HG03558 (cell line): ENCODE measurements around the gene CPLX3.

ENCODE experiments used
- ATAC-seq: cut with Tn5 transposase; IDR thresholded peaks from one replicate; pipeline ENCODE4 v1.9.1; 2021; ENCODE audit warnings: moderate number of reproducible peaks; ENCODE audit not compliant: unreplicated experiment; ENCODE audit errors: extremely low read depth

CPLX3 gene

DNA sequence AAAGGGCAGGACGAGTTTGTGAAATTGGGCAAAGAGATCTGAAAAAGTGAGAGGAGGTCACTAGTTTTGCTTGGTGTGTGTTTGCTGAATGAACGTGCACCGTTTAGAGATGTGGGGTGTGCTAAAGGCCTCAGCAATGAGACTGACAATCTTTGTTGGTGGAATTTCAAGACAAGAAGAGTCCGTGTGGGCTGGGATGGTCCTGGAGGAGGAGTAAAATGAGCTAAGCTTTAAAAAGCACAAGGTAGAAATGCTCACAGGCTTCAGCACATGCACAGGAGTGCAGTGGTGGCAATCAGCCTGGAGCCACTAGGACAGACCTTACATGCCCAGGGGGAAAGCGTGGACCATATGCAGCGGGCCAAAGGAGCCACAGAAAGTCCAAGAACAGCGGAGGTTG lies 1.5 kb upstream of the CPLX3 start:
- no peak for ATAC-seq

DNA sequence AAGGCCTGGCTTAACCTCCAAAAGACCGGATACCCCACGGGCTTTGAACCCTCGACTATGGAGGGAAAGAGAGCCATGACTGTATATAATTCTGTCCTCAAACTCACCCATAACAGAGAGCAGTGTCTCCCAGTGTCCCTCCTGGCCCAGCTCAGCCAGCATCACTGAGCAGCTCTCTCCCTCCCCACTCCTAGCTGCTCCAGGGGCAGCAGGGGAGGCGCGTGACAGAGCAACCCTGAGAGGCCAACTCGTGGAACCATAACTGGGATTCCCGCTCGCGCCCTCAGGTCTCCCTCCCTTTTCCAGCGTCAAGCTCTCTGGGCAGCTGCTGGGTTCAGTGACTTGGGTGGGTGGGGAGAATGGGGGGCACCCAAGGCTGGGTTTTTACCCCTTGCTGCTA lies 561 bp upstream of the CPLX3 start:
- ATAC-seq: no peak

DNA sequence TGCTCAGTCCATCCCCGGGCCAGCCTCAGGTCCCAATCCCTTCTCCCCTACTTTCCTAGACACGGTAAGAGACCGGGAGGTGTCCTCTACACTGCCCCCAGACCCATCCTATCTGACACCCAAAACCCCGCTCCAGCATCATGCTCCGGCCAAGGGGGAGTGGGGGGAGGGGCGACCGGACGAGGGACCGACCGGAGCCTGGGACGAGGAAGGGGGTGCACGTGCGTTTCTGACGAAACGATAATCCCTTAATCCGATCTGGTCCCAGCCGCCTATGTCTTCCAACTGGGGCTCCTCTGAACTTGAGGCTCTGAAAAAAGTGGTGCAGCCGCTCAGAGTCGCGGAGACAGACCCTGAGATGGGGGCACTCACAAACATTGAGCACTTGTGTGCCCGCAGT lies 494 bp downstream of the CPLX3 start:
- no peak for ATAC-seq

DNA sequence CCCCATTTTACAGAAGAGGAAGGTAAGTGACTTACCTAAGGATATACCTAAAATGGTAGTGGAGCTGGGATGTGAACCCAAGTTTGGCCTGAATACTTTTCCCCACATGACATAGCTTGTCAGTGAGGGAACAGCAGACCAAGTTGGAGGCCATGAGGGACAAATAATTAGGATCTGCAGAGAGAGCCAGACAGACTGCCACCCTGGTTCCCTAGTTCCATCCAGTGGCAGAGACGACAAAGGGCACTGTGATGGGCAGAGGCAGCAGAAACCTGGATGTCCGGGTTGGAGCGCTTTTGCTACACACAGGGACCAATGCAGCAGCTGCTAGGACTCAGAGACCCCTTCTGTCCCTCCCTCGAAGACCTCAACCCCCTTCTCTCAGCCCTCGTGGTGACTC lies 1.2 kb downstream of the CPLX3 start:
- no peak for ATAC-seq

DNA sequence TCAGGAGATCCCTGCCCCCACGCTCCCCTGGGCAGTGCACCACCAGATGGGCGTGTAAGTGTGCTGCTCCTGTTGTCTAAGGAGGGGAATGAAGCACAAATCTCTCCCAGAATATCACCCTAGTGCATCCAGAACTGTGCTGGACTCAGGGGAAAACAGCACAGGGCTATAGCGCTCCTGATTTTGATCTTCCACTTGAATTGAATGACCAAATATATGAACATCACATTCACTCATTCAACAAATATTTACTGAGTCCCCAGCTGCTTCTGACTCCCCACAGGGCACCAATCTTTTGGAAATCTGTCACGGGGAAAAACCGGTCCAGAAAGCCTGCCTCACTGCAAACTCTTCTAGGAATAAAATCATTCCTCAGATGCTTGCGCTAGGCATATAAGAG lies 2.4 kb downstream of the CPLX3 start:
- ATAC-seq: no peak

DNA sequence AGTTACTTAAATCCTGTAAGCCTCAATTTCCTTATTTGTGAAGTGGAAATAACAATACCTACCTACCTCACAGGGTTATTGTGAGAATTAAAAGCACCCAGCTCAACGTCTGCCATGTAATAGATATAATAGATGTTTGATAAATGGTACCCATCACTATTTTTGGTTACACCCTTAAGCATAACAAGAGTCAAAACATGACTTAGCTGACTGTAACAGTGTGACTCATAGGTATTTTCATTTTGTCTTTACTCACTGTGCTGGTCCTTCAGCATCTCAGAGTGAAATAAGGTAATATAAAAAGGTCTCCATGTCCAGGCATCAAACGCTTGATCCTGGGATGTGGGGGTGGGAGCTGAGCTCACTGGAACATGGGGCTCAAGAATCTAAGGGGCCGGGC lies 3.1 kb downstream of the CPLX3 start:
- no peak for ATAC-seq

DNA sequence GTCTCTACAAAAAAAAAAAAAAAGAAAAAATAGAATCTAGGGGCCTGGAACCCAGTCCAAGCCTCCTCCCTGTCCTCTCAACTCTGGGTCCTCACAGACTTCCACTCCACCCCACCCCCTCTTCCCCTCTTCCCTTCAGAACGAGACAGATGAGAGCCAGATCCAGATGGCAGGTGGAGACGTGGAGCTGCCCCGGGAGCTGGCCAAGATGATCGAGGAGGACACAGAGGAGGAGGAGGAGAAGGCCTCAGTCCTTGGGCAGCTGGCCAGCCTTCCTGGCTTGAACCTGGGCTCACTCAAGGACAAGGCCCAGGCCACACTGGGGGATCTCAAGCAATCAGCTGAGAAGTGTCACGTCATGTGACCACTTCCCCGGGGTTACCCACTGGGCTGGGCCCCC lies 3.6 kb downstream of the CPLX3 start:
- ATAC-seq: no peak

DNA sequence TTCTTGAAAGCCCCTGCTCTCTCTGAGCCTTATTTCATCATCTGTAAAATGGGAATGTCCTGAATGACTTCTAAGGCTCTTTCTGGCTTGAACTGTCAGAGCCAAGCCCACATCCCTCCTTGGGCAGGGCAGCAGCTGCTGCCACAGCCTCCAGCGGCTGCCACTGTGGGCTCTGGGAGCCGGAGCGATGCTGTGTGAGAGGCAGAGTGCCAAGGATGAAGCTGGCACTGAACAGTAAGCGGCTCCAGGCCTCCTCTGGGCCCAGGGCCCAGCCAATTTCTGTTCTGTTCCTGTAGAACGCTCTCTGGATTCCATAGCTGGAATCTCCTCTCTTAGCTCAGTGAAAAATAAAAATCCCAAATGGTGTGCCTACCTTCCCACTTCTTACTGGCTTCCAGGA lies 4.4 kb downstream of the CPLX3 start:
- no peak for ATAC-seq

DNA sequence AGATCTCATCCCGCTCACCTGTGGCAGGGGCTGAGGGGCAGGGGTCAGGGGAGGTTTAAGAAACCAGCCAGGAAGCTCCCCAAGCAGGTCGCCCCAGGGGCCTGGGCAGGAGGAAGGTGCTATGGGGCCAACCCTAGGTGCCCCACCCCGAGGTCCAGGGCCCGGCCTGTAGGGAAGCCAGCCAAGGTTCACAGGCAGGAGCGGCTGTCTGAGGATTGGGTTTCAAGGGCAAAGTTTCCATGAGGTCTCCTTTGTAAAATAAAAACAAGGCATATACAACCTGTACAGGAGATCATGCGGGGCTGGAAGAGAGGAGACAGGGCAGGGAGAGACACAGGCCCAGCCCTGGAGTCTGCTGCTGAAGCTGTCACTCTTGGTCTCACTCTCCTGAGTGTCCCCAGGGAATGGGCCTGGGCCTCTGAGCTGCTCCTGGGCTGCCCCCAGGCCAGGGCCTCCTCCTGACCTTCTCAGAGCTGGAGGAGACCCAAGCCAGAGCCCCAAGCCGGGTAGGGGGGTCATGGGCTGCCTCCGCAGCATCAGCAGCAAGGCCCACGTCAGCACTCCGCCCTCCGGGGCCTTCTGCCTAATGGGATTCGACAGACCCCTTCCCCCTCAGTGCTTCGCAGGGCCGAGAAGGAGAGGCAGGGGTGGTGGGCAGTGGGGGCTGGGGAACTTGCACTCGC lies 5.5 kb downstream of the CPLX3 start:
- ATAC-seq: no peak

DNA sequence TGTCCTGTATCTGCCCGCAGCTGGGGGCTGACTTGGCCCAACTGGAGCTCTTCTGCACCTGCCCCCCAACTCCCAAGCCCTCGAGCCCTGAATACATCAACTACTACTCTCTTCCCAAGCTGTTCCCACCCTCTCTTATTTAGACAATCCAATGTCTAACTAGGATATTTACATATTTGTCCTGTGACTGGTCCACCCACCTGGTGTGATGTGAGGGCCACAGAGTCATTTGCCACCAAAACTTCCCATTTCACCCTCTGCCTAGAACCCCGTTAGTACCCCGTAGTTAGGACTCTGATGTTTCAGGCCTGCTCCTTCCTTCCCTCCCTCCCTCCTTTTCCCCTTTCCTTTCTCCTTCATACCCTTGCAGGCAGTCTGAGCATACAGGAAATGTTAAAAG lies 6.4 kb downstream of the CPLX3 start:
- no peak for ATAC-seq

DNA sequence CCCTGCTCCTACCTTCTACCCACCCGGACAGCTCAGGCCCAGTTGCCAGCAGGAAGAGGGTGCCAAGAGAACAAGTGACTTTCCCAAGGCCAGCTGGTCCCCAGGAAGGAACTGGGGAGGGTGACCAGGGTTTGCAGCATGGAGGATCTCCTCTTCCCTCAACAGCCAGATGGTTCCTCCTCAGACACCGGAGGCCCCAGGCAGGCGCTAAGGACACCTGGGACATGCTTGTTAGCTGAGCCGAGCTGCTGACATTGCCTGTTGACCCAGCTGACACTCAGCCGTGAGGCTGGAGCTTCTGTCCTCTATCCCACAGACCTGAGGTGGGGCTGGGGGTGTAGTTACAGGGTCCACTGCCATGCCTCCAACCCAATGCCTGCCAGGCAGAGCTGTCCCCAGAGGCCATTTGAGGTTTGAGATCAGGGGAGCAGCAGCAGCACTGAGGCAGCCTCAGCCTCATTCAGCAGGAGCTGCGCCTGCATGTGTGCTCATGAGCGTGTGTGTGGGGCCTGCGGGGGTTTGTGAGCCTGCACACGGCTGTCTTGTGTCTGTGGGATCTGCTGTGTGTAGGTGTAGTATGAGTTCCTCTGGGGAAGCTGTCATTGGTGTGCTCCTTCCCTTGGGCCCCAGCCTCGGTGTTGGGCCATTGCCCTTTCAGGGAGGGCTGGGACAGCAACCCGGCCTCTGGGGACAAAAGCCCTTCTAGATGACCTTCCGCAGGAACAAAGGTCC lies 7.1 kb downstream of the CPLX3 start:
- ATAC-seq: no peak

DNA sequence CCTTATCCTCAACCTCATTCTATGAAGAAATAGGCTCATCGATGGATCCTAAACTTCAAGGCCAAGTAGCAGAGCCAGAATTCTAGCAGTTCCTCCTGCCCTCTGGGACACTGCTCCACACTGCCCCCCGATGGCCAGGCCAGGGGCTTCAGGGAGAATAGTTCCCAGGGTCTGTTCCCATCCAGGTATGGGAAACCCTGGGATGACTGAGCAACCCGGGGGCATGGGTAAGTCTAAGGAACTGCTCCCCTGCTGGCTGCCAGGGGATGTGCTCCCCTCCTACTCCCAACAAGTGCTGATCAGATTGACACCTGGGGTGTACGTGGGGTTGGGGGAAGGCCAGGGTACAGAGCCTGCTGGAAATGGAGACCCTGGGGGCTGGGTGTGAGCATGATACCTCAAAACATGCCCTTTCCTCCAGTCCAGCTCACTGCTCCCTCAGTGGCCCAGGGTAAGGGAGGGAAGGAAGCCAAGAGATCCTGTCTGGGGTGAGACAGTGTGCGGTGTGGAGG lies 8.9 kb downstream of the CPLX3 start:
- no peak for ATAC-seq

DNA sequence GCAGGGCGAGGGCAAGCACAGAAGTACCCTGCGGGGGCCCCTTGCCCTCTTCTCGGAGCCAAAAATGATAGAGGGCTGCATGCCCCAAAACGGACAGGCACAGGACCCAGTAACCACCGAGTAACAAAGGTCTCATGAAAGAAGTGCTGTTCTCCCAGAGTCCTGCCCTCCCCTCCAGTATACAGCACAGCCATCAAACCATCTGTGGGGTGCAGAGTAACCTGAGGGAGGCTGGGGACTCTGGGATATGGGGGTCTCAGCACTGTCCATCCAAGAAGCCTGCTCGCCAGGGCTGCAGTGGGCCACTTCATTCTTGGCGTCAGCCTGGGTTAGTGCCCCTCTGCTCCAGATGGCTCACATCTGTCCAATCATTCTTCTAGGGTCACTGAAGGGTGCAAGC lies 10.4 kb downstream of the CPLX3 start:
- no peak for ATAC-seq

DNA sequence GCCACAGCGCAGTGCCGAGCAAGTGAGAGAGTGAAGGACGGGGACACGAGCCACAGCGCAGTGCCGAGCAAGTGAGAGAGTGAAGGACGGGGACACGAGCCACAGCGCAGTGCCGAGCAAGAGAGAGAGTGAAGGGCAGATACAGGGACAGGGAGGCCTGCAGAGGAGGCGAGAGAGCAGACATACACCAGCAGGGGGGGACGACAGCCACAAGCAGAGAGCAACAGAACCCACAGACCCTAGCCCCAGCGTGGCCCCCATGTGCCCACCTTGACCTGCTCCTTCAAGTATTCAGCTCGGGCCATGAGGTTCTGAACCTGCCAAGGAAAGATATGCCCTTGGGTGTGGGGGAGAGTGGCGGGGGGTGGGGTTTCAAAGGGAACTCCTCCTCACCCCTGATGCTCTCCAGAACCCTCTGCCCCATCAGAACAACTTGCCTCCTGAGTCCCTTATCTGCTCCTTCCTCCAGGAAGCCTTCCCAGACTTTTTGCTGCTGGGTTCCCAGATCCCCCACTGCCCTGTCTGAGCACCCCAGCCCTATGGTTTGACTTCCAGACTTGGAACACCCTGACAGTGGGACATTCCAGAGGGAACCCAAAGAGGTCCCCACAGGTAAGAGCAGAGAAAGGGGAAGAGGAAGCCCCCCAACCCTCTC lies 11.2 kb downstream of the CPLX3 start:
- no peak for ATAC-seq

DNA sequence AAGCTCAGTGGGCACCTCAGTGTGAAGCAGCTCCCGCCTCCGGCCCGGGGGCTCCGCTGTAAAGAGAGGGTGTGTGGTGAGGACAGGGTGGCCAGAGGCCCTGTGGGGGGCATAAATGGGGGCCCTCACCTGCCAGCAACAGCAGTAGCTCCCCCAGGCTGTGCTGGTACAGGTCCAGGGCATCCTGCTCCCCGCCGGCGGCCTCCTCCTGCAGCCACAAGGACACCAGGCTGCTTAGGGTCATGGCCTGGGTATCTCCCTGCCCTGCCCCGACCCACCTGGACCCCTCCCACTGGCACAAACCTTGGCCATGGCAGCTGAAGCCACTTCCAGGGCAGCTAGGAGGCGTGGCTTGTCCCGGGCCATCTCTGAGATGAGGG lies 11.7 kb downstream of the CPLX3 start:
- no peak for ATAC-seq

DNA sequence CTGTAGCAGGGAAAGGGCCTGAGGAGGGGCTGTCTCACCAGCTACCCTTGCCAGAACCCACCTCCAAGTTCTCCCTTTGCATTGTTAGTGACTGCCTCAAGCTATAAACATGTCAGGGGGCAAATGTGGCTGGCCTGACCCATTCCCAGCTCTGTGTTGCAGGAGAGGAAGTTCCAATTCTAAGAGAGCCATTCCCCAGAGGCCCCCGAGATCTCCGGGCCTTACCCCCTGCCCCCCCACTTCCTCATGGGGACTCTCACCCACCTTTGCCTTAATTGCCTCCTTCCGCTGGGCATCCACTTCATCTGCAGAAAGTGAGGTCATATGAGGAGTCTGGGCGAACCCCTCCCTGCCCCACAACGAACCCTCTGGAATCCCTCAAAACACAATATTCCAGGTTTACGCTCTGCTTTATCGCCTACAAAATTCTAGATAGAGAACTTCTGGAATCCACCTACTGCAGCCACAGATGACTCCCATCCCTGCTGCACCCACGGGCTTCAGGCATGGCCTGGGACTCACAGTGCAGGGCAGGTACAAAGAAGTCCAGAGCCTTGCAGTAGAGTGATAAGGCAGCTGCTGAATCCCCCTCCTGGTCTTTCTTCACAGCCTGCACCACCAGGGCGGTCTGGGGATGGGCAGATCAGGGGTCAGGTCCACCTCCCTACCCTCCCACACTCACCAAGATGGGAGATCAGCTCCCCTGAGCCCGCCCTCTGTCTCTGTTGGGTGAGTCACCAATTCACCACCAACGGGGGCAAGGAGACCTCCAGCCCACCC lies 12.5 kb downstream of the CPLX3 start:
- ATAC-seq: no peak

DNA sequence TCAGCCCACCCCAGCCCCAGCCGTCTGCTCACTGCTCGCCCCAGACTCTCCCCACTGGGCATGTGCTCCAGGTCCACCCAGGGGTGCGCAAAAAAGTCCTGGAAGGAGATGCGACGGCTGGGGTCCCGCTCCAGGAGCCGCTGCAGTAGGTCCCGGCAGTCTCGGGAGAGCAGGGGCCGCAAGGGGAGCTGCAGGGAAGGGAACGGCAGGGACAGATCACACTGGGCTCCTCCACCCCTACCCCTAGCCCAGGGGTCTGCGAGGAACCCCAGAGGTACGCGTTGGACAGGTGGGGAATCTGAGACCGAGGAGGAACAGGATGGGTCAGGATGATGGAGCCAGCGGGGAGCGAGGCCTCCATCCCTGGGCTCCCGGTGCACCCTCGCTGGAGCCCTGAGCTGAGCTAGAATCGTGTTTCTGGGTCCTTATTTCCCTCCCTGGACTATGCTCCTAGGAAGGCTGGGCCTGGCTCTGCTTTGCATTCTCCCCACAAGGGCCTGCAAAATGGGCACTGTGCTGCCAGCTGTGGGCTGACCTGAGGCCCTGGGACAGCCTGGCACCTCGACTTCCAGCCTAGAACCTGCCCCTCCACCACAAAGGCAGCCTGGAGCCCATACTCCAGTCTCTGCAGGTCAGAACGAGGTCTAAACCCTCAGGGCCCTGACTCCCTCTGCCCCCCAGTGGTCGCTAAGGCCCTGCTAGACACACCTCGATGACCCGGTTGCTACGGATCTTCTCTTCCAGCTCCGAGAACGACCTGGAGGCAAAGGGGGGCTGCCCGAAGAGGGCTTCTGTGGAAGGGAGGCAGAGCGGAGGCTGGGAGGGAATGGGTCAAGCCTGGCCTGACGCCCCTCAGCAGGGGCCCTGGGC lies 13.3 kb downstream of the CPLX3 start:
- no peak for ATAC-seq

DNA sequence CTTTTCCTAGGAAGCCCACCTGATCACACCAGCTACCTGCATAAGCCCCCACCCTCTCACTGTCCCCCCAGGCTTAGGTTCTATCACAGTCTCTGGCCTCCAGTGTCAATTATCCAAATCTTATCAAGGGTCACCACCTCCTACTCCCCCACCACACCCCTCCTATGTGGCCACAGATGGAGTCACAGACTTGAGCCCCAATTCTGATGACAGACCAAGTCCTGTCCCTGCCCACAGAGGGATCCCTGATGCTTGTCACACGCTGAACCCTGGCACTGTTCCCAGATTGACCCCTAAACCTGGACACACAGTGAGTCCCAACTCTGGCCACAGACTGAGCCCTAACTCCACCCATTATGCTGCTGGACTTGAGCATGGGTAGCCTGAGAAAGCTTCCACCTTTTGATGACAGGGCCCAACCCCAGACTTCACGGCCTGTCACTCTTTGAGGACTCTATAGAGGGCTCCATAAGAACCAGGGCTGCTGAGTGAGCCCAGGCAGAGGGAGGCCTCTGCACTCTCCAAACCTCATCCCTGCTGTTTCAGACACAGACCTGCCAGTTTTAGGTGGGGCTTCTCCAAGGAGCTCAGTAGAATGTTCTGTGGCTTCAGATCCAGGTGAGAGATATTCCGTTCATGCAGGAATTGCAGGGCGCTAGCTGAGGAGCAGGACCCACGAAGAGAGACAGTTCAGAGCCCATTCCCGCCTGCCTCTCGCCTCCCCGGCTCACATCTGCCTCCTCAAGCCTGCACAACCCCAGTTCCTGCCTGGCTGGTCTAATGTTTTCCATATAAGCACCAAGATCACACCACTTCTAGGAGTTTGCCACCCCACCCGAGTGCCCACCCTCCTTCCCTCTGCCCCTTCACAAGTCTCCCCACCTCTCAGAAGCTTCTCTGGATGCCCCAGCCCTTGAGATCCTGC lies 14.7 kb downstream of the CPLX3 start:
- ATAC-seq: no peak

DNA sequence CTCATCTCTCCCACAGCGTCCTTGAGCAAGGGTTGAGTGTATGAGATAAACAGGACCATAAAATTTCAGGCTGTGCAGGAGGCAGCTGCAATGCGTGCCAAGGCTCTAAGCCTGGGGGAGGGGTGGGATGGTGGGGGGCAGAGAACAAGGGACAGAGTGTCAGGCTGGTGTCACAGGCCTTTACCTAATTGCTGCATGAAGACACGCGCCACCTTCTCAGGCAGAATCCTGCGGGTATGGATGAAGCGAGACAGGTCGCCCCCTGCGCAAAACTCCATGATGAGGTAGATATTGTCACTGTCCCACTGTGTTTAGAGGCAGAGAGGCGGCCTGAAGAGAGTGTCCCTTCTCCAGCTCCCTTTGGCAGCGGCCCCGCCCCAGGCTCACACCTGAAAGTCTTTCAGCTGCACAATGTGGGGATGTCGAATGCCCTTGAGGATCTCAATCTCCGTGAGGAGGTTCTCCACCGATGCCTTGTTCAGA lies 15.5 kb downstream of the CPLX3 start:
- ATAC-seq: no peak
